Neural crest cell (in vitro differentiated cells): ENCODE data around the gene DNMT3B. TPM values are rescaled to one million over a fixed set of nuclear protein-coding genes. Genes with fewer than 3 reads are reported as not detected.

ENCODE experiments used
- DNase-seq: peaks from one replicate; pipeline ENCODE4 v3.0.0; 2021; ENCODE audit warnings: low read depth, mixed read lengths, low spot score
- H3K27ac Mint-ChIP-seq: one replicate; pipeline ENCODE4 v1.8.0; 2021; ENCODE audit warnings: mild to moderate bottlenecking, mixed read lengths; ENCODE audit not compliant: unreplicated experiment
- H3K27me3 Mint-ChIP-seq: 2 replicates; pipeline ENCODE4 v1.8.0; 2021; ENCODE audit warnings: low read depth, mild to moderate bottlenecking, mixed read lengths
- H3K36me3 Mint-ChIP-seq: 2 replicates; pipeline ENCODE4 v1.8.0; 2021; ENCODE audit warnings: low read depth, mild to moderate bottlenecking, mixed read lengths
- H3K4me1 Mint-ChIP-seq: 2 replicates; pipeline ENCODE4 v1.8.0; 2021; ENCODE audit warnings: mixed read lengths
- H3K4me3 Mint-ChIP-seq: one replicate; pipeline ENCODE4 v1.8.0; 2021; ENCODE audit warnings: mild to moderate bottlenecking, mixed read lengths
- H3K9me3 Mint-ChIP-seq: 2 replicates; pipeline ENCODE4 v1.8.0; 2021; ENCODE audit warnings: mixed read lengths
- CTCF ChIP-seq: fragments of 200-600 bp; sonication (generic); conservative IDR thresholded peaks from 2 replicates; pipeline ENCODE4 v1.5.0; 2021; ENCODE audit warnings: antibody characterized with exemption, mild to moderate bottlenecking
- total RNA-seq: library from RNA; stranded (reverse); gene quantifications from 2 replicates; pipeline ENCODE4 v1.2.1, GENCODE V29; 2021

DNMT3B gene
- total RNA-seq, 1 donor from 2014 or later = 57.3 TPM

GRCh38 chr20:32848846-32849245, 86.7 kb downstream of the DNMT3B start:
- Mint-ChIP-seq H3K36me3 (peaks cover 24% of the 10 kb centered on the region), H3K4me3 (no peak overlapping the region), H3K27ac (no peak overlapping the region), H3K4me1 (no peaks in the 10 kb centered on the region), H3K27me3 (no peaks in the 10 kb centered on the region), H3K9me3 (no peaks in the 10 kb centered on the region)
- no peak for TF ChIP-seq CTCF
- no peak for DNase-seq

GRCh38 chr20:32849577-32849976, 87.4 kb downstream of the DNMT3B start:
- H3K27ac Mint-ChIP-seq = peak overlapping the region; percentile 44
- H3K27me3 Mint-ChIP-seq = no peaks in the 10 kb centered on the region
- DNase-seq = no peak
- H3K36me3 Mint-ChIP-seq = peaks cover 24% of the 10 kb centered on the region
- no peak overlapping the region for H3K4me3 Mint-ChIP-seq
- no peaks in the 10 kb centered on the region for H3K4me1 Mint-ChIP-seq
- TF ChIP-seq CTCF = no peak
- H3K9me3 Mint-ChIP-seq = no peaks in the 10 kb centered on the region

- TF ChIP-seq CTCF = no peak
- Mint-ChIP-seq H3K4me1 (no peaks in the 10 kb centered on the region), H3K4me3 (no peak overlapping the region), H3K36me3 (peaks cover 12% of the 10 kb centered on the region), H3K27me3 (no peaks in the 10 kb centered on the region), H3K27ac (no peak overlapping the region), H3K9me3 (no peaks in the 10 kb centered on the region)
- DNase-seq = no peak
Measured at GRCh38 chr20:32855387-32855786, 93.2 kb downstream of the DNMT3B start.

GRCh38 chr20:32858189-32858588, 96.0 kb downstream of the DNMT3B start:
- no peak for DNase-seq
- Mint-ChIP-seq H3K27ac (no peak overlapping the region), H3K27me3 (no peaks in the 10 kb centered on the region), H3K4me3 (no peak overlapping the region), H3K4me1 (no peaks in the 10 kb centered on the region), H3K36me3 (peaks cover 11% of the 10 kb centered on the region), H3K9me3 (no peaks in the 10 kb centered on the region)
- no peak for TF ChIP-seq CTCF

Other genes starting within 250 kb of the DNMT3B start
- 52.3 and 53.6 TPM in 2 replicates for gene NOL4L, start 177.1 kb upstream of the DNMT3B start, total RNA-seq
- gene C20orf203, start 88.4 kb upstream of the DNMT3B start, total RNA-seq = 0.26 TPM in 1 of 2 replicates, not detected in the other
- 60.4 and 65.3 TPM in 2 replicates for gene COMMD7, start 18.9 kb upstream of the DNMT3B start, total RNA-seq
- gene MAPRE1, start 57.6 kb downstream of the DNMT3B start, total RNA-seq = 291 and 304 TPM in 2 replicates
- 0.26 TPM in 1 of 2 replicates, not detected in the other for gene EFCAB8, start 96.5 kb downstream of the DNMT3B start, total RNA-seq
- not detected in 2 replicates for gene SUN5, start 242.0 kb downstream of the DNMT3B start, total RNA-seq
- gene BPIFB2, start 245.3 kb downstream of the DNMT3B start, total RNA-seq = not detected in 2 replicates